Ectodermal cell (in vitro differentiated cells): Measurements from ENCODE around the gene GRIP1.
"Not testable (repeated sequence)": the region's sequence is repeated elsewhere in the genome, so short reads cannot be mapped to it uniquely, and the experiment has no call there.

Experiments
- H3K27ac ChIP-seq: 2 replicates; pipeline ENCODE4 v1.7.0; 2013; ENCODE audit warnings: mild to moderate bottlenecking, low read depth, low read length; ENCODE audit not compliant: insufficient read depth, poor library complexity, severe bottlenecking
- H3K27me3 ChIP-seq: 2 replicates; pipeline ENCODE4 v1.7.0; 2013; ENCODE audit warnings: mild to moderate bottlenecking, low read length; ENCODE audit not compliant: insufficient read depth, control insufficient read depth, poor library complexity, severe bottlenecking
- H3K36me3 ChIP-seq: one replicate; pipeline ENCODE4 v1.7.0; 2013; ENCODE audit warnings: low read length; ENCODE audit not compliant: control insufficient read depth, insufficient read depth
- H3K4me1 ChIP-seq: one replicate; pipeline ENCODE4 v1.7.0; 2013; ENCODE audit warnings: low read length; ENCODE audit not compliant: control insufficient read depth, insufficient read depth
- H3K4me3 ChIP-seq: 2 replicates; pipeline ENCODE4 v1.7.0; 2013; ENCODE audit warnings: low read depth, low read length, control low read depth; ENCODE audit not compliant: insufficient read depth
- H3K9me3 ChIP-seq: 2 replicates; pipeline ENCODE4 v1.7.0; 2013; ENCODE audit warnings: mild to moderate bottlenecking, low read length, moderate library complexity; ENCODE audit not compliant: control insufficient read depth
- WGBS, 2 experiments: methylation state at CpG; one replicate each; pipeline ENCODE4 v1.1.7; 2013; ENCODE audit warnings: missing lambda C conversion rate in 2 of 2; 5-methylcytosine and 5-hydroxymethylcytosine counted together

The GRIP1 gene

GRCh38 chr12:66508025-66508424 lies 170.9 kb downstream of the GRIP1 start:
- Histone ChIP-seq H3K27ac (no peak overlapping the region), H3K4me3 (no peak overlapping the region), H3K36me3 (no peaks in the 10 kb centered on the region), H3K9me3 (no peaks in the 10 kb centered on the region), H3K27me3 (no peaks in the 10 kb centered on the region), H3K4me1 (no peaks in the 10 kb centered on the region)
- 90 to 95% methylated on average over 2 of the region's 2 CpGs for WGBS, 2 experiments

GRCh38 chr12:66503746-66504145 lies 175.1 kb downstream of the GRIP1 start:
- Histone ChIP-seq H3K9me3 (no peaks in the 10 kb centered on the region), H3K36me3 (no peaks in the 10 kb centered on the region), H3K4me1 (no peaks in the 10 kb centered on the region), H3K27ac (no peak overlapping the region), H3K27me3 (no peaks in the 10 kb centered on the region), H3K4me3 (no peak overlapping the region)
- 83 to 85% methylated on average over 1 of the region's 1 CpG for WGBS, 2 experiments

GRCh38 chr12:66502911-66503310 lies 176.0 kb downstream of the GRIP1 start:
- Histone ChIP-seq H3K27ac (no peak overlapping the region), H3K4me1 (no peaks in the 10 kb centered on the region), H3K4me3 (no peak overlapping the region), H3K9me3 (no peaks in the 10 kb centered on the region), H3K27me3 (no peaks in the 10 kb centered on the region), H3K36me3 (no peaks in the 10 kb centered on the region)
- WGBS, 2 experiments, result 89% methylated on average over 5 of the region's 5 CpGs

GRCh38 chr12:66500841-66501240 lies 178.0 kb downstream of the GRIP1 start:
- H3K27me3 ChIP-seq, result no peaks in the 10 kb centered on the region
- 93 to 94% methylated on average over 1 of the region's 1 CpG for WGBS, 2 experiments
- no peak overlapping the region for H3K27ac ChIP-seq
- no peaks in the 10 kb centered on the region for H3K4me1 ChIP-seq
- H3K4me3 ChIP-seq, result no peak overlapping the region
- no peaks in the 10 kb centered on the region for H3K36me3 ChIP-seq
- no peaks in the 10 kb centered on the region for H3K9me3 ChIP-seq

GRCh38 chr12:66500091-66500490 lies 178.8 kb downstream of the GRIP1 start:
- no peak overlapping the region for H3K27ac ChIP-seq
- 80 to 84% methylated on average over 3 of the region's 3 CpGs for WGBS, 2 experiments
- no peaks in the 10 kb centered on the region for H3K36me3 ChIP-seq
- H3K27me3 ChIP-seq, result no peaks in the 10 kb centered on the region
- H3K9me3 ChIP-seq, result no peaks in the 10 kb centered on the region
- no peak overlapping the region for H3K4me3 ChIP-seq
- no peaks in the 10 kb centered on the region for H3K4me1 ChIP-seq

- Histone ChIP-seq H3K9me3 (no peaks in the 10 kb centered on the region), H3K27ac (no peak overlapping the region), H3K4me3 (no peak overlapping the region), H3K4me1 (no peaks in the 10 kb centered on the region), H3K27me3 (no peaks in the 10 kb centered on the region), H3K36me3 (no peaks in the 10 kb centered on the region)
These were observed 179.9 kb downstream of the GRIP1 start for GRCh38 chr12:66499000-66499399.

- not testable (repeated sequence) for H3K4me3 ChIP-seq, H3K27me3 ChIP-seq, H3K4me1 ChIP-seq, H3K36me3 ChIP-seq, H3K27ac ChIP-seq, H3K9me3 ChIP-seq
- 68 to 69% methylated on average over 6 of the region's 6 CpGs for WGBS, 2 experiments
These were observed 180.8 kb downstream of the GRIP1 start for GRCh38 chr12:66498059-66498458.

GRCh38 chr12:66497008-66497897 lies 181.6 kb downstream of the GRIP1 start:
- H3K4me1 ChIP-seq, result no peaks in the 10 kb centered on the region
- H3K4me3 ChIP-seq, result no peak overlapping the region
- no peak overlapping the region for H3K27ac ChIP-seq
- H3K36me3 ChIP-seq, result no peaks in the 10 kb centered on the region
- H3K27me3 ChIP-seq, result no peaks in the 10 kb centered on the region
- WGBS, 2 experiments, result 47 to 68% methylated on average over 4 to 8 of the region's 8 CpGs
- H3K9me3 ChIP-seq, result no peaks in the 10 kb centered on the region

- H3K27ac ChIP-seq, result no peak overlapping the region
- WGBS, 2 experiments, result 6 to 12% methylated on average over 1 of the region's 1 CpG
- no peaks in the 10 kb centered on the region for H3K27me3 ChIP-seq
- no peaks in the 10 kb centered on the region for H3K36me3 ChIP-seq
- H3K9me3 ChIP-seq, result no peaks in the 10 kb centered on the region
- no peak overlapping the region for H3K4me3 ChIP-seq
- no peaks in the 10 kb centered on the region for H3K4me1 ChIP-seq
These were observed 182.3 kb downstream of the GRIP1 start for GRCh38 chr12:66496595-66496994.

GRCh38 chr12:66495709-66496108 lies 183.2 kb downstream of the GRIP1 start:
- H3K9me3 ChIP-seq, result no peaks in the 10 kb centered on the region
- no peaks in the 10 kb centered on the region for H3K4me1 ChIP-seq
- H3K27me3 ChIP-seq, result no peaks in the 10 kb centered on the region
- WGBS, 2 experiments, result 94 to 95% methylated on average over 14 of the region's 14 CpGs
- H3K4me3 ChIP-seq, result no peak overlapping the region
- H3K27ac ChIP-seq, result no peak overlapping the region
- no peaks in the 10 kb centered on the region for H3K36me3 ChIP-seq
